Measurements from ENCODE around the gene POGZ.

POGZ gene

GRCh38 chr1:151459331-151460046, at the start of gene POGZ:
TSS of gene POGZ (minus strand) at chr1:151459494. CDS start at chr1:151442204, 17,290 bp downstream.
- peak; percentile 97 for DNase-seq
- Histone ChIP-seq H3K27me3 (replicated peaks; ENCODE audit: insufficient read depth, low read length) (no peaks in the 10 kb centered on the region), H2AFZ (ENCODE audit: low read length) (peak within 1 kb of the TSS; percentile 83), H3K4me1 (ENCODE audit: low read length) (peaks cover 16% of the 10 kb centered on the region), H3K9me2 (replicated peaks; ENCODE audit: insufficient read depth, low read length) (no peaks in the 10 kb centered on the region), H3K4me2 (ENCODE audit: low read depth, low read length) (peak within 1 kb of the TSS; percentile 54), H3K36me3 (replicated peaks; ENCODE audit: insufficient read depth, low read length) (0 out of 2 replicates have a peak, but pooled peaks cover 2% of the 10 kb centered on the region), H3K9me3 (replicated peaks; ENCODE audit: insufficient read depth, low read length) (no peaks in the 10 kb centered on the region), H3K27ac (ENCODE audit: low read length) (peak within 1 kb of the TSS; percentile 68), H3K79me2 (ENCODE audit: low read length) (peaks cover 39% of the 10 kb centered on the region), H3K9ac (ENCODE audit: low read length) (peak within 1 kb of the TSS; percentile 78), H3F3A (ENCODE audit: insufficient read depth, low read length) (peaks cover 6% of the 10 kb centered on the region), H3K4me3 (ENCODE audit: low read length) (peak within 1 kb of the TSS; percentile 68), H4K20me1 (ENCODE audit: insufficient read depth, low read length) (peaks cover 12% of the 10 kb centered on the region; the same call in 1 of the 2 replicates)
- no peak for TF ChIP-seq EZH2 (optimal IDR thresholded peaks at IDR 0.05; ENCODE audit: low read depth, low read length)
- TF ChIP-seq EZH2phosphoT487 (IDR thresholded peaks at IDR 0.05; ENCODE audit: low read length): no peak
- no peak for TF ChIP-seq CTCF (IDR thresholded peaks at IDR 0.05; ENCODE audit: low read length)

GRCh38 chr1:151508833-151509232, 49.5 kb upstream of the POGZ start:
- no peaks in the 10 kb centered on the region for H3K9me3 ChIP-seq (replicated peaks; ENCODE audit: insufficient read depth, low read length)
- H3K27me3 ChIP-seq (replicated peaks; ENCODE audit: insufficient read depth, low read length): 0 out of 2 replicates have a peak, but pooled peaks cover 9% of the 10 kb centered on the region
- H3K9me2 ChIP-seq (replicated peaks; ENCODE audit: insufficient read depth, low read length): no peaks in the 10 kb centered on the region
- no peak for TF ChIP-seq EZH2phosphoT487 (IDR thresholded peaks at IDR 0.05; ENCODE audit: low read length)
- no peak for TF ChIP-seq CTCF (IDR thresholded peaks at IDR 0.05; ENCODE audit: low read length)
- no peak for TF ChIP-seq EZH2 (optimal IDR thresholded peaks at IDR 0.05; ENCODE audit: low read depth, low read length)
- H2AFZ ChIP-seq (ENCODE audit: low read length): no peak overlapping the region
- H3F3A ChIP-seq (ENCODE audit: insufficient read depth, low read length): peaks cover 29% of the 10 kb centered on the region
- H3K4me2 ChIP-seq (ENCODE audit: low read depth, low read length): no peak overlapping the region
- no peak overlapping the region for H3K27ac ChIP-seq (ENCODE audit: low read length)
- H4K20me1 ChIP-seq (ENCODE audit: insufficient read depth, low read length): no peaks in the 10 kb centered on the region
- H3K4me3 ChIP-seq (ENCODE audit: low read length): no peak overlapping the region
- no peak overlapping the region for H3K9ac ChIP-seq (ENCODE audit: low read length)
- DNase-seq: no peak
- no peaks in the 10 kb centered on the region for H3K36me3 ChIP-seq (replicated peaks; ENCODE audit: insufficient read depth, low read length)
- H3K79me2 ChIP-seq (ENCODE audit: low read length): peaks cover 6% of the 10 kb centered on the region; the same call in 1 of the 2 replicates
- peaks cover 19% of the 10 kb centered on the region for H3K4me1 ChIP-seq (ENCODE audit: low read length)

- H3K9ac ChIP-seq (ENCODE audit: low read length): no peak overlapping the region
- H3K27me3 ChIP-seq (replicated peaks; ENCODE audit: insufficient read depth, low read length): no peaks in the 10 kb centered on the region
- peaks cover 4% of the 10 kb centered on the region; the same call in 1 of the 2 replicates for H3K4me1 ChIP-seq (ENCODE audit: low read length)
- peaks cover 4% of the 10 kb centered on the region; the same call in 1 of the 2 replicates for H3F3A ChIP-seq (ENCODE audit: insufficient read depth, low read length)
- H3K9me3 ChIP-seq (replicated peaks; ENCODE audit: insufficient read depth, low read length): no peaks in the 10 kb centered on the region
- no peak for TF ChIP-seq CTCF (IDR thresholded peaks at IDR 0.05; ENCODE audit: low read length)
- no peak for TF ChIP-seq EZH2phosphoT487 (IDR thresholded peaks at IDR 0.05; ENCODE audit: low read length)
- TF ChIP-seq EZH2 (optimal IDR thresholded peaks at IDR 0.05; ENCODE audit: low read depth, low read length): no peak
- H3K4me3 ChIP-seq (ENCODE audit: low read length): no peak overlapping the region
- H3K79me2 ChIP-seq (ENCODE audit: low read length): no peaks in the 10 kb centered on the region
- no peak overlapping the region for H3K4me2 ChIP-seq (ENCODE audit: low read depth, low read length)
- no peak for DNase-seq
- no peak overlapping the region for H3K27ac ChIP-seq (ENCODE audit: low read length)
- no peaks in the 10 kb centered on the region for H3K9me2 ChIP-seq (replicated peaks; ENCODE audit: insufficient read depth, low read length)
- H2AFZ ChIP-seq (ENCODE audit: low read length): no peak overlapping the region
- no peaks in the 10 kb centered on the region for H4K20me1 ChIP-seq (ENCODE audit: insufficient read depth, low read length)
- H3K36me3 ChIP-seq (replicated peaks; ENCODE audit: insufficient read depth, low read length): no peaks in the 10 kb centered on the region
These were observed 45.5 kb upstream of the POGZ start for GRCh38 chr1:151504759-151505158.
